GM20000 (cell line): ENCODE data around the gene DNMT1.
A peak's percentile ranks its signal among the peaks of the same experiment; 100 is the strongest.

Source experiments
- DNase-seq: peaks from one replicate; pipeline ENCODE4 v3.0.0; 2012; ENCODE audit warnings: low spot score
- CTCF ChIP-seq: IDR thresholded peaks from 2 replicates; pipeline ENCODE4 v1.5.1; 2012; ENCODE audit warnings: mild to moderate bottlenecking, control low read depth; ENCODE audit errors: extremely low read depth, missing control alignments

DNMT1 gene

DNA sequence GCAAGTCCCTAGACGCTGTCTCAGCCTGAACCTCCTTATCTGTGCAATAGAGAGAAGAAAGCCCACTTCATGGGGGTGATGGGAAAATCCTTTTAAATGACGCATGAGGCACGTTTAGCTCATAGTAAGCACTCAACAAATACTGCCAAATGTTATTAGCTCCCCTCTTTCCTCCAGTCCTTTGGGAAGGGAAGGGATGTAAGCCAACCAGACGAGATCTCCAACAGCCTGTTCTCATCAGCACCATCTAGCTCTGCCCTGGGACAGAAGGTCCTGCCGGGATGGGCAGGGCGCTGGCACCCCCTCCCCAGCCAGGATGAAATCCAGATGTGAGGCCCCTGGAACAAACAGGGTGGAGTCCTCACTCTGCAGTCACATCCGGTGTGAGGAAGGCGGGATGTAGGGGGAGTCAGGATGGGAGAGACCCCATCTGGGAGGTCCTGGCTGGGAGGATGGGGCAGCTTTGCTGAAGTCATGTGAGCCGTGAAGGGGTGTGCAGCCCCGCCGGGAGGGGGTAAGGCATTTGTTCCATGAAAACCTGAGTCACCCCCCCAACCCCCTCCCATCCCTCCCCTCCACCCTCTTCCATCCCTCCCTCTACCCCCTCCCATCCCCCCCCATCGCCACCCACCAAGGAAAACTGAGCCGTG lies 31.7 kb upstream of the DNMT1 start:
- TF ChIP-seq CTCF, result no peak
- no peak for DNase-seq

- no peak for TF ChIP-seq CTCF
- no peak for DNase-seq
Observed at GRCh38 chr19:10226021-10226375, 31.2 kb upstream of the DNMT1 start.

DNA sequence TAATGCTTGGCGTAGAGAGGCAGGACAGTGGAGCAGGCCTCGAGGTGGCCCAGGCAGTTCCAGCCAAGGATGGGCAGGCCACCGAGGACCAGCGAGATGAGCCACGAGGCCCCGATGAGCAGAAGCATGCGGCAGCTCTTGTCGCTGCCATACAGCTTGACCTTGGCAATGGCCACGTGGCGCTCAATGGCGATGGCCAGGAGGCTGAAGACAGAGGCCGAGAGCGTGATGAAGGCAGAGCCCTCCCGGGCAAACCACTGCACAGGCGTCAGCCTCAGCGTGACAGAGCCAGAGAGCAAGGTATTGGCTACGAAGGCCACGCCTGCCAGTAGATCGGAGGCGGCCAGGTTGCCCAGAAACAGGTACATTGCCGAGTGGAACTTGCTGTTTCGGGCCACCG lies 29.6 kb upstream of the DNMT1 start:
- no peak for TF ChIP-seq CTCF
- DNase-seq, result no peak

DNA sequence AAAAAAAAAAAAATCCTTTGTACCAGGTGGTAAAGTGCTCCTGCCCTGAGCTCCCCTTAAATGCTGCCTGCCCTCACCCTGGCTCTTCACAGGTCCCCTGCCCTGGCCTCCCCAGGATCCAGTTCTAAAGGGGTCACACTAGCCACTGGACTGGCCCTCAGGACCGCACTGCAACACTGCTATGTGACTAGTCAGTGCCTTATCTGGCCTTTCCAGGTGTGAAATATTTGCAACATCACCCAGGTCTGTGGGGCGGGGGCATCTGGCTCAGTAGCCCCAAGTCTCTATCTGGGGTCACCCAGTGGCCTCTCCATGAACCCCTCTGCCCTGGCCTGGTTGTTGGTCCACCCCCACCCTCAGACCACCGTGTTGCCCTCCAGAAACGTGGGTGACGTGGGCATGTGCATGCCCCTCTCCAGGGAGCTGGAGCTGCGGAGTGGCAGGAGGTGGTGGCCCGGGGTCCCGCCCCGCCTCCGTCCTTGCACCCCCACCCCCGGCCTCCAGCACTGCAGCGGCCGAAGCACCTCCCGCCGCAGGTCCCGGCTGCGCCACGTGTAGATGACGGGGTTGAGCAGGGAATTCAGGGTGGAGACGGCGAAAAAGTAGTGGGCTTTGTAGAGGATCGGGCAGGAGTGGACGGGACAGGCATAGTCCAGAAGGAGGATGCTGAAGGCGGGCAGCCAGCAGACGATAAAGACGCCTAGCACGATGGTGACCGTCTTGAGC lies 28.9 kb upstream of the DNMT1 start:
- TF ChIP-seq CTCF, result no peak
- DNase-seq, result no peak

- no peak for TF ChIP-seq CTCF
- DNase-seq, result no peak
Observed at GRCh38 chr19:10222201-10222890, 27.6 kb upstream of the DNMT1 start.

DNA sequence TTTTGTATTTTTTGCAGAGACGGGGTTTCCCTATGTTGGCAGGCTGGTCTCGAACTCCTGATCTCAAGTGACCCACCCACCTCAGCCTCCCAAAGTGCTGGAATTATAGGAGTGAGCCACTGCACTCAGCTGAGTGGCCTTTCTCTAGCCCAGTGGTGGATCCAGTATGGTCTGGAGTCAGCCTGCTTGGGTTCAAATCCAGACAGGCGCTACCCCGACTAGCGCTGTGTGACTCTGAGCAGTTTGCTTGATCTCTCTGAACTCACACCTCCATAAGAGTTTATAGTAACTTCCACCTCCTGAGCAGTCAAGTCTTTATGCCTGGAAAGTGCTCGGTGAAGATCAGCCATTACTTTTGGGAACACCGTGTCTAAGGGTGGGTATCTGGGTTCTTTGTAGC lies 25.9 kb upstream of the DNMT1 start:
- DNase-seq, result no peak
- TF ChIP-seq CTCF, result no peak

- peak; percentile 36 for TF ChIP-seq CTCF
- peak; percentile 78 for DNase-seq
Observed at GRCh38 chr19:10219678-10220077, 24.9 kb upstream of the DNMT1 start.
